NCI-H748 (cell line): ENCODE measurements around the gene COL25A1.
A peak's percentile ranks its signal among the peaks of the same experiment; 100 is the strongest.
"Not testable (repeated sequence)": the region's sequence is repeated elsewhere in the genome, so short reads cannot be mapped to it uniquely, and the experiment has no call there.

Source experiments
- DNase-seq: peaks from one replicate; lab custom pipeline; 2025; ENCODE audit not compliant: unreplicated experiment; lab: John Stamatoyannopoulos, UW

Gene COL25A1

GRCh38 chr4:109067508-109068235, 234.8 kb downstream of the COL25A1 start:
- DNase-seq: no peak

GRCh38 chr4:109065006-109065405, 237.5 kb downstream of the COL25A1 start:
- no peak for DNase-seq

GRCh38 chr4:109053257-109053656, 249.2 kb downstream of the COL25A1 start:
- DNase-seq: no peak

- no peak for DNase-seq
These were observed 249.6 kb downstream of the COL25A1 start for GRCh38 chr4:109052821-109053220.

- no peak for DNase-seq
These were observed 251.4 kb downstream of the COL25A1 start for GRCh38 chr4:109051054-109051453.

GRCh38 chr4:109049926-109050325, 252.5 kb downstream of the COL25A1 start:
- DNase-seq: no peak

- no peak for DNase-seq
These were observed 255.8 kb downstream of the COL25A1 start for GRCh38 chr4:109046471-109047201.

- no peak for DNase-seq
These were observed 258.0 kb downstream of the COL25A1 start for GRCh38 chr4:109044431-109044830.

GRCh38 chr4:109043286-109043685, 259.2 kb downstream of the COL25A1 start:
- peak; percentile 4 for DNase-seq

GRCh38 chr4:109041463-109042360, 260.7 kb downstream of the COL25A1 start:
- DNase-seq: no peak

- DNase-seq: no peak
These were observed 262.0 kb downstream of the COL25A1 start for GRCh38 chr4:109040441-109040840.

GRCh38 chr4:109037026-109037425, 265.4 kb downstream of the COL25A1 start:
- no peak for DNase-seq

- DNase-seq: no peak
These were observed 268.5 kb downstream of the COL25A1 start for GRCh38 chr4:109033993-109034392.

- DNase-seq: no peak
These were observed 269.8 kb downstream of the COL25A1 start for GRCh38 chr4:109032671-109033070.

GRCh38 chr4:109029987-109030386, 272.5 kb downstream of the COL25A1 start:
- no peak for DNase-seq

- no peak for DNase-seq
These were observed 275.4 kb downstream of the COL25A1 start for GRCh38 chr4:109027016-109027500.

- DNase-seq: no peak
These were observed 275.9 kb downstream of the COL25A1 start for GRCh38 chr4:109026588-109026987.

GRCh38 chr4:109025471-109026076, 276.9 kb downstream of the COL25A1 start:
- DNase-seq: no peak

GRCh38 chr4:109022961-109023360, 279.5 kb downstream of the COL25A1 start:
- DNase-seq: no peak

GRCh38 chr4:109021630-109022029, 280.8 kb downstream of the COL25A1 start:
- DNase-seq: not testable (repeated sequence)

GRCh38 chr4:109020861-109021260, 281.6 kb downstream of the COL25A1 start:
- no peak for DNase-seq
